Prostate gland (tissue), 2 donors: ENCODE measurements around the gene SH3PXD2A.

ENCODE experiments used
- POLR2A ChIP-seq: fragments of 450-650 bp; IDR thresholded peaks from one replicate; pipeline ENCODE4 v1.6.1; 2016; ENCODE audit warnings: antibody characterized with exemption, mild to moderate bottlenecking
- TF ChIP-seq, protein P1 (sequence below), 4 experiments: fragments of 200-600 bp in 2 of 4; fragments of 450-650 bp in 2 of 4; sonication (generic) in 2 of 4; IDR thresholded peaks; 1 replicate in 3 of 4; 2 replicates in 1 of 4; pipeline ENCODE4 v1.5.1; 2016 to 2019; ENCODE audit warnings: antibody characterized with exemption in 4 of 4, mild to moderate bottlenecking in 2 of 4, moderate library complexity in 2 of 4

DNA sequence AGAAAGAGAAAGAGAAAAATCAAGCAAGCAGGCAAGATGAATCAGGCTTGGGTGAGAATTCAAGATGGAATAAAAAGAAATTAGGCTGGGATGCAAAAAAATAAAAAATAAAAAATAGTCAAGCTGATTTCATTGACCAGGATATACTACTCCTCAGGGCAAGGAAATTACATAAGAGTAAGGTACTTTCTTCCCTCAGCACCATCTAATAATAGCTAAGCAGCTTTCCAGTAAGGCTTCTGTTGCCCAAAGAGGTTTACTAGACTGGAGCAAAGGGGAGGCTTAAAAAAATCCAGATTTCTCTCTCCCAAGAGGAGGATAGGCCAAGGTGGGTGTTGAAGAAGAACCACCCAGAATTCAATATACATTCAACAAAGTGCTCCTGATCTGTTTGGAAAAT is 268.3 kb downstream of the SH3PXD2A start:
- TF ChIP-seq, protein P1, sequence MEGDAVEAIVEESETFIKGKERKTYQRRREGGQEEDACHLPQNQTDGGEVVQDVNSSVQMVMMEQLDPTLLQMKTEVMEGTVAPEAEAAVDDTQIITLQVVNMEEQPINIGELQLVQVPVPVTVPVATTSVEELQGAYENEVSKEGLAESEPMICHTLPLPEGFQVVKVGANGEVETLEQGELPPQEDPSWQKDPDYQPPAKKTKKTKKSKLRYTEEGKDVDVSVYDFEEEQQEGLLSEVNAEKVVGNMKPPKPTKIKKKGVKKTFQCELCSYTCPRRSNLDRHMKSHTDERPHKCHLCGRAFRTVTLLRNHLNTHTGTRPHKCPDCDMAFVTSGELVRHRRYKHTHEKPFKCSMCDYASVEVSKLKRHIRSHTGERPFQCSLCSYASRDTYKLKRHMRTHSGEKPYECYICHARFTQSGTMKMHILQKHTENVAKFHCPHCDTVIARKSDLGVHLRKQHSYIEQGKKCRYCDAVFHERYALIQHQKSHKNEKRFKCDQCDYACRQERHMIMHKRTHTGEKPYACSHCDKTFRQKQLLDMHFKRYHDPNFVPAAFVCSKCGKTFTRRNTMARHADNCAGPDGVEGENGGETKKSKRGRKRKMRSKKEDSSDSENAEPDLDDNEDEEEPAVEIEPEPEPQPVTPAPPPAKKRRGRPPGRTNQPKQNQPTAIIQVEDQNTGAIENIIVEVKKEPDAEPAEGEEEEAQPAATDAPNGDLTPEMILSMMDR (IDR thresholded peaks at IDR 0.05) = no peak
- TF ChIP-seq POLR2A = no peak
